Esophagus muscularis mucosa (tissue), 4 donors: ENCODE measurements around the gene TJAP1. TPM values are rescaled to one million over a fixed set of nuclear protein-coding genes. Genes with fewer than 3 reads are reported as not detected.

Experiments
- DNase-seq: peaks from one replicate; pipeline ENCODE4 v3.0.0-alpha.2; 2017; ENCODE audit errors: extremely low spot score
- H3K27ac ChIP-seq, 4 donors: fragments of 200-600 bp; sonication (generic); replicated peaks in 1 of 4; 1 replicate in 3 of 4; 2 replicates in 1 of 4; pipeline ENCODE4 v1.5.1; 2016 to 2019; ENCODE audit warnings: mild to moderate bottlenecking in 1 of 4
- H3K27me3 ChIP-seq, 4 donors: fragments of 200-600 bp; sonication (generic); one replicate each; pipeline versions ENCODE4 v1.5.1 to v1.6.0; 2016 to 2019
- H3K36me3 ChIP-seq, 4 donors: fragments of 200-600 bp; sonication (generic); one replicate each; pipeline ENCODE4 v1.5.1; 2016 to 2019
- H3K4me1 ChIP-seq, 4 donors: fragments of 200-600 bp; sonication (generic); one replicate each; pipeline ENCODE4 v1.5.1; 2016 to 2019
- H3K4me3 ChIP-seq, 4 donors: fragments of 200-600 bp; sonication (generic); 1 replicate in 2 of 4; 2 replicates in 2 of 4; pipeline ENCODE4 v1.5.1; 2016 to 2019; ENCODE audit warnings: mild to moderate bottlenecking in 4 of 4, moderate library complexity in 1 of 4
- H3K9me3 ChIP-seq, 4 donors: fragments of 200-600 bp; sonication (generic); 1 replicate in 3 of 4; 2 replicates in 1 of 4; pipeline ENCODE4 v1.5.1; 2016 to 2019
- CTCF ChIP-seq, 3 experiments: fragments of 200-600 bp in 2 of 3; fragments of 450-650 bp in 1 of 3; sonication (generic) in 2 of 3; IDR thresholded peaks; one replicate each; pipeline ENCODE4 v1.5.1; 2017 to 2019; ENCODE audit warnings: antibody characterized with exemption in 3 of 3, mild to moderate bottlenecking in 2 of 3, moderate library complexity in 1 of 3
- EP300 ChIP-seq: sonication (generic); formaldehyde crosslinking; IDR thresholded peaks from one replicate; pipeline ENCODE4 v1.6.1; 2017; ENCODE audit warnings: antibody characterized with exemption
- POLR2A ChIP-seq: fragments of 450-650 bp; IDR thresholded peaks from one replicate; pipeline ENCODE4 v1.6.1; 2017; ENCODE audit warnings: antibody characterized with exemption, moderate library complexity, mild to moderate bottlenecking, low read depth
- POLR2AphosphoS5 ChIP-seq, 2 donors: sonication (generic); formaldehyde crosslinking; IDR thresholded peaks; one replicate each; pipeline ENCODE4 v1.6.1; 2017; ENCODE audit warnings: antibody characterized with exemption in 2 of 2
- WGBS: methylation state at CpG from one replicate; pipeline ENCODE4 v1.1.5; 2018; 5-methylcytosine and 5-hydroxymethylcytosine counted together
- intact Hi-C: fragments of 100-400 bp; cut with DNase I; formaldehyde crosslinking; loops from one replicate; pipeline ENCODE4 v1.15.1; 2023
- total RNA-seq, 4 donors: library from RNA; depleted of rRNA; stranded (reverse); fragments of >200 nt; gene quantifications; one replicate each; pipeline versions ENCODE4 v1.1.0 to v1.2.1, GENCODE V29; 2016

TJAP1 gene
- total RNA-seq, 4 donors from 2014 or later, result 19.9 to 34.4 (median 26.4) TPM

DNA sequence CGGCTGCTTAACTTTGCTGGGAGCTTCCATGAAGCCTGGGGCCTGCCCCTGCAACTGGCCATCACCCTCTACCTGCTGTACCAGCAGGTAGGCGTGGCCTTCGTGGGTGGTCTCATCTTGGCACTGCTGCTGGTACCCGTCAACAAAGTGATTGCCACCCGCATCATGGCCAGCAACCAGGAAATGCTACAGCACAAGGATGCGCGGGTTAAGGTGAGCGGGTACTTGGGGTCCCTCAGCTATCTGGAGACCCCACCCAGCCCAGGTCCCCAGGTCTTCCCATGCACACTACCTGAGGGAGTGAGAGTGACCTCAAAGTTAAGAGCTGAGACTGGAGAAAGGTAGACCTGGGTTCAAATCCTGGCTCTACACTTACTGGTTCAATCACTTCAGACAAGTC, 44.2 kb upstream of the TJAP1 start:
- no peak for TF ChIP-seq POLR2AphosphoS5 (IDR thresholded peaks at IDR 0.05)
- no peak for TF ChIP-seq CTCF (IDR thresholded peaks at IDR 0.05)
- Histone ChIP-seq H3K4me3 (no peak overlapping the region), H3K4me1 (peaks cover 32 to 52% (median 42%) of the 10 kb centered on the region in 4 donors), H3K27ac (no peak overlapping the region), H3K36me3 (peaks cover 0 to 41% (median 27%) of the 10 kb centered on the region in 4 donors), H3K27me3 (no peaks in the 10 kb centered on the region), H3K9me3 (no peaks in the 10 kb centered on the region)
- no peak for DNase-seq
- intact Hi-C loops, result no loop called here
- WGBS, result 60% methylated on average over 4 of the region's 8 CpGs

GRCh38 chr6:43434001-43434840, 43.1 kb upstream of the TJAP1 start:
- Histone ChIP-seq H3K27ac (no peak overlapping the region), H3K4me1 (peaks cover 22 to 42% (median 31%) of the 10 kb centered on the region in 4 donors), H3K9me3 (no peaks in the 10 kb centered on the region), H3K4me3 (no peak overlapping the region), H3K36me3 (peaks cover 0 to 52% (median 37%) of the 10 kb centered on the region in 4 donors), H3K27me3 (no peaks in the 10 kb centered on the region)
- TF ChIP-seq EP300 (no peak), CTCF (IDR thresholded peaks at IDR 0.05) (no peak), POLR2AphosphoS5 (IDR thresholded peaks at IDR 0.05) (no peak), POLR2A (no peak)
- no peak for DNase-seq
- 90% methylated on average over 15 of the region's 15 CpGs for WGBS
- intact Hi-C loops, result no loop called here

DNA sequence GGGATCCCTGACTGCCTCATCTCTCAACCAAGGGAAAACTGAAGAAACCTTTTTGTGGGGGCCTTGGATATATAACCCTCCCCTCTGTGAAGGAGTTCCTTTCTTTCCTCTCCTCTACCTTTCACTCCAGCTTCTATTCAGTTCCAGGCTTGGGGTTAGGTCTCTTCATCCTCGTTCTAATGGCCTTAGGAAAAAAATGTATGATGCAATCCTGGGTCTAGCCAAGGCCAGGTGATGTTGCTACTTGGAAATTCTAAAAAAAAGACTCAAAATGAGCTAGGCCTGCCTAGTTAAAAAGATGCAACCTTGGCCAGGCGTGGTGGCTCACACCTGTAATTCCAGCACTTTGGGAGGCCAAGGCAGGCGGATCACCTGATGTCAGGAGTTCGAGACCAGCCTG, 42.4 kb upstream of the TJAP1 start:
- intact Hi-C loops, result no loop called here
- Histone ChIP-seq H3K36me3 (peaks cover 5 to 59% (median 43%) of the 10 kb centered on the region in 4 donors), H3K4me3 (no peak overlapping the region), H3K27ac (no peak overlapping the region), H3K9me3 (no peaks in the 10 kb centered on the region), H3K4me1 (peaks cover 22 to 34% (median 25%) of the 10 kb centered on the region in 4 donors), H3K27me3 (no peaks in the 10 kb centered on the region)
- no peak for DNase-seq
- TF ChIP-seq CTCF (IDR thresholded peaks at IDR 0.05), result no peak
- TF ChIP-seq POLR2A, result no peak
- no peak for TF ChIP-seq EP300
- WGBS, result 96% methylated on average over 4 of the region's 4 CpGs

DNA sequence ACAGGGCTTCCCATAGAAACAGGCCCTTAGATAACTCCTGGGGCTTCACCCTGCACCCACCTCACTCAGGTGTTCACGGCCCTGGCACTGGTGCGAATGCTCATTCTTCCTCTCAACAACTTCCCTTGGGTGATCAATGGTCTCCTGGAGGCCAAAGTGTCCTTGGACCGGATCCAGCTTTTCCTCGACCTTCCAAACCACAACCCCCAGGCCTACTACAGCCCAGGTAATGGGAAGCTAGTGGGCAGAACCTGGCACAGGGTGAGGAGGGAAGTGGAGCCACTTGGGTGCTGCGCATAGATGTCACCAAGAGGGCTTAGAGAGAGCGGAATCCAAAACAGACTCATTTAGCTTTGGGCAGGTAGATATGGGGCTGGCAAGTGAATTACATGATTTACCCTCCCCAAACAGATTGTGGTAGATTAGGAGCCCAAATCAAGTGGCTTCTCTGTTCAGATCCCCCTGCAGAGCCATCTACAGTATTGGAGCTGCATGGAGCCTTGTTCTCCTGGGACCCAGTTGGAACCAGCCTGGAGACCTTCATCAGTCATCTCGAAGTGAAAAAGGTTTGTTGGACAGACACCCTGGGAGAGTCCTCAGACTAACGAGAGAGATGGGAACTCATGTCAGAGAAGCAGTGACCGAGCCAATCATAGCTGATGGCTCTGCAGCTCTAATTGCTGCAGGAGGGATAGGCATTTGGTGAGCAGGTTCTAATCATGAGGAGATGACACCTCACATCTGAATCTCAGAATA, 41.5 kb upstream of the TJAP1 start:
- H3K27me3 ChIP-seq, result no peaks in the 10 kb centered on the region
- H3K27ac ChIP-seq, result peak overlapping the region; percentile 25 to 72 (median 59)
- WGBS, result 82% methylated on average over 9 of the region's 9 CpGs
- no peaks in the 10 kb centered on the region for H3K9me3 ChIP-seq
- H3K4me3 ChIP-seq, result no peak overlapping the region
- DNase-seq, result no peak
- peaks cover 22 to 28% (median 23%) of the 10 kb centered on the region in 4 donors for H3K4me1 ChIP-seq
- no peak for TF ChIP-seq CTCF (IDR thresholded peaks at IDR 0.05)
- no peak for TF ChIP-seq POLR2A
- no peak for TF ChIP-seq EP300
- no peak for TF ChIP-seq POLR2AphosphoS5 (IDR thresholded peaks at IDR 0.05)
- intact Hi-C loops, result no loop called here
- H3K36me3 ChIP-seq, result peaks cover 11 to 69% (median 50%) of the 10 kb centered on the region in 4 donors
